GM20431 (cell line): ENCODE results near the gene RBM22.
"Not testable (repeated sequence)": the region's sequence is repeated elsewhere in the genome, so short reads cannot be mapped to it uniquely, and the experiment has no call there.

Experiments used
- in situ Hi-C: fragments of 300-500 bp; cut with MseI, MboI; formaldehyde crosslinking; loops from one replicate; pipeline ENCODE4 v1.15.0; 2020; ENCODE audit warnings: low sequenced_read_pairs; ENCODE audit not compliant: unreplicated experiment

The RBM22 gene

DNA sequence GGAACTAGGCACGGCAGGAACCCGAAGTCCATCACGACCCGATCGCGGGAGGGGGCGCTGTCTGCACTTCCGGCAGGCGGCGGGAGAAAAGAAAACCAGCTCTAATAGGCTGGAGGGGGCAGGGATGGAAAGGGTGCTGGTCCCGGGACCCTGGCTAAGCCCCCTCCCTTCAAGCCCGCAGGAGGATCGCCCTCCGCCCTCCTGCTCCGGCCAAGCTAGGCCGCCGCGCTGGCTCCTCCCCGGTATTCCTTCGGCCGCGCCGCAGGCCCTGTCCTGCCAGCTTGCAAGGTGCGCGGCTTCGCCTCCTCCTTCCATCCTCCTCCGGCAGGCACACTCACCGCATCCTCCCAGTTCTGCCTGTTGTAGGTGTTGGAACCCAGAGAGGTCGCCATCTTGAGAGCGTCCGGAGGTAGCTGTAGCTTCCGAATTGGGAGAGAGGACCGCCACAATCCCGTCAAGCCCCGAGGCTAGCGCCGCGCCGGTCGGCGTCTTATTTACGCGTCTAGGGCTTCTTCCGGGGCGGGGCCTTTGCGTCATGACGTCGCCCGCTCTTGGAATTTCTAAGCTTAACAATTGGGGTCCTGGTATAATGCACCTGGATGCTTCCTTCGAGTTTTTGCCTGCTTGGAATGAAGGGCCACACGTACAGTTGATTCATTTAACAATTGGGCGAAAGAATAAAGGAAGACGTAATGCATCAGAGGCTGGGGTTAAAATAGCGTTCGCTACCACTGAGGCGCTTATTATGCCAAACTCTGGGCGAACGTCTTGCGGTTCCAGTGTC, at the start of gene RBM22:
Gene RBM22, minus strand, starts transcription at position 469 of the 784 bp plus-strand sequence. Its CDS starts 77 bp downstream, at position 392.
- in situ Hi-C loops, result no loop called here

DNA sequence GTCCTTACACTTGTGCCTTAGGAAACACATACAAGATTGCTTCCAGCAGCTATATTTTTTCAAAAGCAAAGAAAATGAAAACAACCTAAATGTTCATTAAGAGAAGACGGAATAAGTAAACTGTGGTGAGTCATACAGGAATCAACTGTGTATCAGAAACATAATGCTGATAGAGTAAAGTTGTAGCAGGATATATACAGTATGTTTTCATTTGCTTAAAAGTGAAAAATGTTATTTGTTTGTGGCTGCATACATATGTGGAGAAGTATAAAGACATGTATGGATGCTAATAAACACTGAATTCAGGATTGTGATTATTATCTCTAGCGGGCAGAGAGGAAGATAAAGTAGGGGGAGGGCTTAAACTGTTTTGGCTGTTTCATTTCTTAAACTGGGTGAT, 49.6 kb upstream of the RBM22 start:
- in situ Hi-C loops, result no loop called here

DNA sequence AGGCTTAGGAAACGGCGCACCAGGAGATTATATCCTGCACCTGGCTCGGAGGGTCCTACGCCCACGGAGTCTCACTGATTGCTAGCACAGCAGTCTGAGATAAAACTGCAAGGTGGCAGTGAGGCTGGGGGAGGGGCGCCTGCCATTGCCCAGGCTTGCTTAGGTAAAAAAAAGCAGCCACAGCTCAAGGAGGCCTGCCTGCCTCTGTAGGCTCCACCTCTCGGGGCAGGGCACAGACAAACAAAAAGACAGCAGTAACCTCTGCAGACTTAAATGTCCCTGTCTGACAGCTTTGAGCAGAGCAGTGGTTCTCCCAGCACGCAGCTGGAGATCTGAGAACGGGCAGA, 42.3 kb upstream of the RBM22 start:
- in situ Hi-C loops, result not testable (repeated sequence)

- in situ Hi-C loops, result not testable (repeated sequence)
These were observed 41.7 kb upstream of the RBM22 start for GRCh38 chr5:150742455-150743141.

DNA sequence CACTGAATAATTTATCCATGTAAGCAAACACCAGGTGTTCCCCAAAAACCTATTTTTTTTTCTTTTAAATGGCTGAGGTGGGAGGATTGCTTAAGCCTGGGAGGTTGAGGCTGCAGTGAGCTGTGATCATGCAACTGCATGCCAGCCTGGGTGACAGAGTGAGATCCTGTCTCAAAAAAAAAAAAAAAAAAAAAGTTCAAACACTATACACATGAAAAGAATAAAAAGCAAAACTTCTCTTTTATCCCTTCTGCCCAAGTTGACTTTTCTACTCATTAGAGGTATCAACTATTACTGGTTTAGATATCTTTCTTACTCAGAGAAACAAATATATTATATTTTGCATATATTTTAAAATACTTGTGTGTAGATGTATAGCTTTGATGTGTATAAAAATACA, 40.1 kb upstream of the RBM22 start:
- in situ Hi-C loops, result no loop called here

GRCh38 chr5:150738862-150739261, 38.0 kb upstream of the RBM22 start:
- in situ Hi-C loops, result no loop called here

DNA sequence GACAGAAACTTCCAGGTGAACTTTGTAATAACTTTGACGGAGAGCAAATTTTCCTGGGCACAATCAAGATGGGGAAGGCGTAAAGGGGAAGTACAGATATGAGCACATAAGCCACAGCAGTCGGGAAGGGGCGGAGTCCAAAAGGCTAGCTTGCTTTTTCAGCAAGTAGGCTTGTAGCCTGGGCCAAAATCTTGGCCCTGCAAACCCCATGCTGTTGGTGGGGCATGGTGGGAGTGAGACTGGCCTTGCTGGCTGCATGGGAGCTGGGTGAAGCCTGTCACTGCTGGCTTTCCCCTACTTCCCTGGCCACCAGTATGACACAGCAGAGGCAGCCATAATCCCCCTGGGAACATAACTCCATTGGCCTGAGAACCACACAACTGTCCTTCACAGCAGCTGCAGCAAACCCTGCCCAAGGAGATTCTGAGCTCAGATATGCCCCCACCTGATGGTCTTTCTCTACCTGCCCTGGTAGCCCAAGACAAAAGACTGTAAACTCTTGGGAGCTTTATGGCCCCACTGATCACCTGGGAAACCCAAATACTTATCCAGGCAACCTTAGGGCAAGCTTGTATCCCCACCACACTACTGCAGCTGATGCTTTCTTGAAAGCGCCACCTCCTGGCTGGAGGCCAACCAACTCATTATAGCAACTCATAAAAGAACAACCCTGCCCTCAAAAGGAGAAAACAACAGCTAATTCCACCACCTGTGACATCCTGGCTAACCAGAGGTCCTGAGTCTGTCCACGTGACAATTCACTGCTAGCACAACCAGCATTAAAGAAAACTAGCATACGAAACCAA, 33.9 kb upstream of the RBM22 start:
- in situ Hi-C loops, result no loop called here

DNA sequence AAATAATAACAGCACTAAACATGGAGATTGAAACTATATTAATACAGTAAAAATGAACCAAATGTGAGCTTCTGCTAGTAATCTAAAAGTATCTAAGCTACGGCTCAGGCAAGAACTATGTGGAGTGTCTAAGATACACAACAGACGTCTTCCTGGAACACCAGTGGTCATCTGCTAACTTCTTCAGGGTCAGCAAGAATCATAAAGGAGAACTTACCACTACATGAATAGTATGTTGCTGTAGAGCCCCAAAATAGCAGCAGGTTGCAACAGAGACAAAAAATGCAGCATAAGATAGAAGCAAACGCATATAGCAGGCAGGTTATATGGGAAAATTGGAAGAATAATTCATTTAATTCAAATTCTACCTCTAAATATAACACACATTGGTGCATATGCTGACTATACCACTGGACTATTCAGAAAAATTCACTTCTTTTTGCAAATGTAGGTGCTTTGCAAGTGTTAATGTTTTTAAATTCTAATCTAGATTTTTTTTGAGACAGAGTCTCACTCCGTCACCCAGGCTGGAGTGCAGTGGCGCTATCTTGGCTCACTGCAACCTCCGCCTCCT, 30.9 kb upstream of the RBM22 start:
- in situ Hi-C loops, result no loop called here

DNA sequence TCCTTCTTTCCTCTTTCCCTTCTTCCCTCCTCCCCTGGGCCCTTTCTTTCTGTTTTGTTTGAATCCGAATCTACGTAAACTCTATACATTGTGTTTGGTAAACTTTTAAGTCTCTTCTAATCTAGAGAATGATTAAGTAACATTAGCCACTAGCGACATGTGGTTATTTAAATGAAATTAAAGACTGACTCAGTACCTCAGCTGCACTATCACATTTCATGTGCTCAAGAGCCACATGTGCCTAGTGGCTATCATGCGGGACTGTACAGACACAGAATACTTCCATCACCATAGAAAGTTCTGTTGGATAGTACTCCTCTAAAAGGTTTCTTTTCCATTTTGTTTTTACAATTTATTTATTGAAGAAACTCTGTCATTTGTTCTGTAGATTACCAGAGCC, 29.0 kb upstream of the RBM22 start:
- in situ Hi-C loops, result no loop called here

DNA sequence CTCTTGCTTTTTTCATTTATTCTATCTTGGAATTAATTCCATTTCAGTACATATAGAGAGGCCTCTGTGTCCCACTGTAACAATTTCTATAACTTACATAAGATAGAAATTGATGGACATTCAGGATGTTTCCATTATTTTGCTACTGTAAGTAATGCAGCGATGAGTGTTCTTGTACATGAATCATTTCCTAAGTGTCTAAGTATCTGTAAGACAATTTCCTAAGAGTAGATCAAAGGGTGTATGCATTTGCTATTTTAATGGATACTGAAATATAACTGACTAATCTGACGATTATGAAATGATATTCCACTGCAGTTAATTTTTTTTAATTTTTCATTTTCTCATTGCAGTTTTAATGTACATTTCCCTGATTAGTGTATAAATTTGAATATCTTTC, 23.0 kb upstream of the RBM22 start:
- in situ Hi-C loops, result no loop called here

DNA sequence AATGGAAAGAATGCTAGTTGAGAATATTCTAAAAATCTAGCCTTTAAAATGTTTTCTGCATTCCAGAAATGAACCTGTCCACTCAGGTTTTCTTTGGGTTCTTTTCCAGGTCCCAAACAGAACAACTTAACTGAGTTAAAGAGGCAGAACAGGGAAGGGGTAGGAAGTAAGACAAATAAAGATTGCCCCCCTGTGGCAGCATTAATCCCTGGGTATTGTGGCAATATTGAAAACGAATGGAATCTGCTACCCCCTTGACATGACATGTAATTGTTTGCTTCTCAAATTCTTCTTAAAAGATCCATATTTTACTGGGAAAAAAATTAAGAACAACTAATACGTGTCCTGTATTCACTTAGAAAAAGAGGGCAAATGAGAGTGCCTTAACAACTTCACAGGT, 9.3 kb upstream of the RBM22 start:
- in situ Hi-C loops, result no loop called here

DNA sequence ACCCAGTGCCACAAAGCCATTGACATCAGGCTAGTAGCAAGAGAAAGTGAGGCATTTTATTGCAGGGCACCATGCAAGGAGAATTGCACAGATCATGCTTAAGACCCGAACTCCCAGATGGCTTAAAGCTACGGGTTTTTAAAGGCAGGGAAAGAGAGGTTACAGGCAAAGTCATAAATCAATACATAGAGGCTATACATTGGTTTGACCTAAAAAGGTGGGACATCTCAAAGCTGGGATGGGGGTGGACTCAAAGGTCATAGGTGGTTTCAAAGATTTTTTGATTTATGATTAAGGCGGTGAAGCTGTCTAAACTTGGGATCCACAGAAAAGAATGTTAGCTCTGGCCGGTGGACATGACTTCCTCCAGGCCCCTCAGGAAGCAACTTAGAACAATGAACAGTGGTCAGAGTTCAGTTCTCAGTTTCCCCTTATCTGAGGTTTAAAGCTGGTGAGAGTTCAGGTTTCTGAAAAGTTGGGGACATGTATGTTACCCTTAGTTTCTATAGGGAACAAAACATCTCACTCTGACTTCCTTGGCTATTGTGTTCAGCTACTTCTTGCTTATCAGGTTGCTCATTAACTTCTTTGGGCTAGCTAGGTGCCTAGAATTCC, 6.0 kb upstream of the RBM22 start:
- in situ Hi-C loops, result no loop called here

GRCh38 chr5:150703762-150704161, 2.9 kb upstream of the RBM22 start:
- in situ Hi-C loops, result no loop called here

DNA sequence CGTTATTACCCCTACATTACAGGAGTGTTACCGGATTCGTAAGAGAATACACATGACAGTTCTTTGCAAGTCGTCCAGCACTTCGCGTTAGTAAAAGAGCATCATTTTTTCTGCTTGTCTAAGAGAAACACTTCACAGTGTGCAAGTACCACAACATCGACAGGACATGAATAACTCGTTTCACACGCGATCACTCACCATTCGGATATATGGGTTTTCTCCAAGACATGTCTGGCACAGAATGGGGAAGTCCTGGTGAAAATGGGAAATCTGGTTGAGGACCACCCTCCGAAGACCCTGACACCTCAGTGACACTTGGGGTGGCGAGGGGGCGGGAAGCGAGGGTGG, 642 bp downstream of the RBM22 start:
- in situ Hi-C loops, result no loop called here

DNA sequence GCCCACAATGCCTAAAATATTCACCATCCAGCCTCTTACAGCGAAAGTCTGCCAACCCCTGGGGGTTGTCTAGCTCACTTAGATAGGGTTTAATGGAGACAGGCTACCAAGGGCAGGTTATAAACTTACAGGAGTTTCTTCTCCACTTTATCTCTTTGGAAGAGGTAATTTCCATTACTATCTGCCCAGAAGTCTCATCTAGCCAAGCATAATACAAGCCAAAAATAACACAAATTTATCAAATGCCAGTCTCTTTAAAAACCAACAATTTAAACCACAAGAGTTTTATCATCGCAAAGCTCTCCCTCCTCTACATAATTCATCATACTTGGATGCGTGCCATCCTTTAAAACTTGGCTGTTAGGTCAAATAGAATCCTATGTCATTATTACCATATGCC, 6.2 kb downstream of the RBM22 start:
- in situ Hi-C loops, result no loop called here

- in situ Hi-C loops, result no loop called here
These were observed 8.6 kb downstream of the RBM22 start for GRCh38 chr5:150692276-150692675.

DNA sequence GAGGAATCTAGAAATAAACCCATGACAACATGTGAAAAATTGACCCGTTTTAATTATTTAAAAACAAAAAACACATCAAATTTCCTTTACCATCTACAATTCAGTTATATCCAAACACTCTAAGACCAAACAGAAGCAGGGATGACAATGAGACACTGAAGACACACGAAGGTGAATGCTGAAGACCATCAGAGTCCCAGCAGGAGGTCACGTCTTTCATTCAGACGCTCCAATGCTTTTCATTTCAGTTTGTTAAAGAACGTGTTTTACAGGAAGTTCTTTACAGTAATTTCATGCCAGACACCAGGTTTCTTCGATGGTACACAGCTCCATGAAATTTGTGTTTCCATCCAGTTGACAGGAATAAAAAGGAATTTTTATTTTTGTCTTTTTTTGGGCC, 10.1 kb downstream of the RBM22 start:
- in situ Hi-C loops, result no loop called here

DNA sequence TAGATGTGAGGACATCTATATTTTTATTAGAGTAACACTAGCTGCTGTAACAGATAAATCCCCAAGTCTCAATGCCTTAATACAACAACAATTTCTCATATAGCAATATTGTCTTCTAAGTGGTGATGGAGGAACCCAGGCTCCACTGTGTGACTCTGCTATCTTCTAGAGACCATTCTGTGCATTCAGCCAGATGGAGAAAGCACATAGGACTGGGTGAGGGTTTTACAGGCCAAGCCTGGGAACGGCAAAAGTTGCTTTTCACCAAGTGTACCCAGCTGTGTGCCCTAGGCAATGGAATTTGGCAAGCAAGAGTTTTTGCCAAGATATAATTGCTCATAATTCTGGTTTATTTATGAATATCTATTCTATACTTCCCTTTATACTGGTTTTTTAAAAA, 11.7 kb downstream of the RBM22 start:
- in situ Hi-C loops, result no loop called here

DNA sequence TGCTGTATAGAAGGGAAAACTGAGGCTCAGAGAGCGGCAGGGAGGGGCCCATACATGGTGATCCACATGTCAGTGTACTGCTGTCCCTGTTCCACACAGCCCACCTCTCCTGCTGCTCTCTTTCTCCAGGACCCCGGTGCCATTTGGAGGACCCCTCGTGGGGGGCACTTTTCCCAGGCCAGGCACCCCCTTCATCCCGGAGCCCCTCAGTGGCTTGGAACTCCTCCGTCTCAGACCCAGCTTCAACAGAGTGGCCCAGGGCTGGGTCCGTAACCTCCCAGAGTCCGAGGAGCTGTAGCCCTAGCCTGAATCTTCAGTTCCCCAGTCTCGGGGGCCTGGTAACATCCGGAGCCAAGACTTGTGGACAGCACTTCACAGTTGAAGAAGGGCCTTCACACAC, 24.3 kb downstream of the RBM22 start:
- in situ Hi-C loops, result no loop called here

- in situ Hi-C loops, result no loop called here
These were observed 25.8 kb downstream of the RBM22 start for GRCh38 chr5:150675069-150675468.
